ENCODE data around the gene BMAL1.

- TF ChIP-seq CTCF (IDR thresholded peaks at IDR 0.05) (no peak), POLR2A (IDR thresholded peaks at IDR 0.05) (no peak)
Observed at GRCh38 chr11:13316528-13316961, 39.0 kb downstream of the BMAL1 start.

Data from thyroid gland (tissue), 4 donors.